GM12872 (cell line): Measurements from ENCODE around the gene SPTSSA.

Experiments
- CTCF ChIP-seq: IDR thresholded peaks from 3 replicates; pipeline ENCODE4 v1.5.1; 2011; ENCODE audit warnings: low read depth, mild to moderate bottlenecking, low read length, moderate library complexity; ENCODE audit not compliant: insufficient read depth

The SPTSSA gene

DNA sequence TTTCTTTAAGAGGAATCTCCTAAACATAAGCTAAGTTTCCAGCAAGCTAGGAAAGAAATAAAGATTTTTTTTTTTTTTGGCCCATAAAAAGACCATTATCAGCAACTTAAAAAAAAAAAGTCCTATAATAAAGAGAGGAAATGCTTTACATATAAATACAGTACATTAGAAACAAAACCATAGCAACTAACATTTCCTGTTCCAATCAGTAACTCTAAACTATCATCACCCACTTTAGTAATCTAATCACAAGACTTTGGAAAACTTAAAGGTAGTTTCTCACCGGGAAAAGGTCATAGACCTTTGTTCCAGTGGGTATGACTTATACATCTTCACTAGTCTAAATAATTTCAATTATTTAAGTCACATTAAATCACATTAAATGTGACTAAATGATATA, 11.1 kb downstream of the SPTSSA start:
- no peak for TF ChIP-seq CTCF

- no peak for TF ChIP-seq CTCF
Observed at GRCh38 chr14:34450542-34450915, 11.5 kb downstream of the SPTSSA start.

- TF ChIP-seq CTCF: no peak
Observed at GRCh38 chr14:34449819-34450541, 12.1 kb downstream of the SPTSSA start.

DNA sequence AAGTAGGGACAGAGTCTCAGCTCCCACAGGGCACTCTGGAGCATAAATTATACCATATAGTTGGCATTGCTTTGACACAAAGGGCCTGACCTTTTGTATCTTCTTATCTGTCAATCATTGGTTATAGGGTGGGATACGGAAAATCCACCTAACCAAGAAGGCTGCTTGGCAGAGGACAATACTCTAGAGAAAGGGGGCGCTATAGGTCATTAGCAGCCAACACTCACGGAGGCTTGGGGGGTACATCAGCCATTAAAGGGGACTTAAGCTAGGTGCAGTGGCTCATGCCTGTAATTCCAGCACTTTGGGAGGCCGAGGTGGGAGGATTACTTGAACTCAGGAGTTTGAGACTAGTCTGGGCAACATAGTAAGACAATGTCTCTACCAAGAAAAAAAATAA, 22.9 kb downstream of the SPTSSA start:
- TF ChIP-seq CTCF: no peak

DNA sequence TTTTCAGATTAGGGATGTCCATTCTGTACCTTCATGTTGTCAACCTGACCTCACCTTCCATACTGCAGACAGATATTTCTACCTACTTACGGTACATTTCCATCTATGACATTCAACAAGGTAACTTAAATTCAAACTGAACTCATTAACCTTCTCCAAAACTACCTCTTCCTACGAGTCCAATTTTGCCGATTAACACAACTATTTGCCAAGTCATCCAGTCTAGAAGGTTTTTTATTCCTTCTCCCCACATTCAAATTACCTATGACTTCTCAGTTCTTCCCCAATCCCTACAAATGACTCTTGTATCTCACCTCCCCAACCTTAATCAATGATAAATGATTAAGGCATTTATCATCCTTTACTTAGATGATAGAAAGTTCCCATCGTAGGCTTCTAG, 23.6 kb downstream of the SPTSSA start:
- no peak for TF ChIP-seq CTCF

- TF ChIP-seq CTCF: no peak
Observed at GRCh38 chr14:34437729-34438080, 24.3 kb downstream of the SPTSSA start.

GRCh38 chr14:34436960-34437728, 24.9 kb downstream of the SPTSSA start:
- TF ChIP-seq CTCF: no peak
